HG03196 (cell line): ENCODE results near the gene COL27A1.

Experiments
- ATAC-seq: cut with Tn5 transposase; IDR thresholded peaks from one replicate; pipeline ENCODE4 v1.9.1; 2021; ENCODE audit not compliant: unreplicated experiment

Gene COL27A1

DNA sequence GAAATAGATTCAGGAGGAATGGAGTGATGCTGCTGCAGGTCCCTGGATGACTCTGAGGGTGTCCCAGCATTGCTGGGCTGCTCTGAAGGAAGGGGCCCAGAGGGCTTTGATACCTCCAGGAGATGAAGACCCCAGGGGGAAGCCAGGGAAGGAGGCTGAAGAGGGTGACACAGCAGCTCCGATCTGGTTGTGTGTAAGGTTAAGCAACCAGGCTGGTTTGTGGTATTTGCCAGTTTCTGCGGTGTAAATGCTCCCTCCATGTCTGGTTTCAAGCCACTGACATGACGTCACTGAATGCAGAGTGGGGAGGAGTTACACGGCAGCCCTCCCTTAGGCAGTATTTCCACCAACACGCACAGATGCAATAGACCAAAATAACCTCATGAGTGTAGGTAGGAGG, 127.6 kb downstream of the COL27A1 start:
- no peak for ATAC-seq

DNA sequence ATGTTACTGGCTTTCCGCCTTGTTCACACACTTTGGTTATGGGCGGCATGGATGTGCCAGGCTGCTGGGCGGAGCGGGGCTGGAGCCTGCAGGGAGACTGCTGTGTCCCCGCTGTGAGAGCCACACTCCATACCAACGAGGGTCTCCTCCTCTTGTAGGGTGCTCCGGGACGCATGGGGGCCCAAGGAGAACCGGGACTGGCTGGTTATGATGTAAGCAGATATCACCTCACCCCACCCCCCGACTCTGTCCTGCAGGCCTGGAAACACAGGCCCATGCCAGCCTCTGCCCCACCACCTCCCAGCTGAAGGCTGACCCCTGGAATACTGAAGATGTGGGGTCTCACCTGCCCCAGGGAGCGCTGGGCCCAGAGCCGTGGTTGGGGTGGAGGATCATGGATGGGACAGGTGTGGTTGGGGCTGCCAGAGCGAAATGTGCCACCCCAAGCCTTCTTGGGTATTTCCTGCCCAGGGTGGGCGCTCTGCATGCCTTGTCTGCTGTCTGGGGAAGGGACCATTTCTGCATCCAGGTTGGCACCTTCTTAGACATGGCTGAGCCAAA, 128.3 kb downstream of the COL27A1 start:
- ATAC-seq: no peak

DNA sequence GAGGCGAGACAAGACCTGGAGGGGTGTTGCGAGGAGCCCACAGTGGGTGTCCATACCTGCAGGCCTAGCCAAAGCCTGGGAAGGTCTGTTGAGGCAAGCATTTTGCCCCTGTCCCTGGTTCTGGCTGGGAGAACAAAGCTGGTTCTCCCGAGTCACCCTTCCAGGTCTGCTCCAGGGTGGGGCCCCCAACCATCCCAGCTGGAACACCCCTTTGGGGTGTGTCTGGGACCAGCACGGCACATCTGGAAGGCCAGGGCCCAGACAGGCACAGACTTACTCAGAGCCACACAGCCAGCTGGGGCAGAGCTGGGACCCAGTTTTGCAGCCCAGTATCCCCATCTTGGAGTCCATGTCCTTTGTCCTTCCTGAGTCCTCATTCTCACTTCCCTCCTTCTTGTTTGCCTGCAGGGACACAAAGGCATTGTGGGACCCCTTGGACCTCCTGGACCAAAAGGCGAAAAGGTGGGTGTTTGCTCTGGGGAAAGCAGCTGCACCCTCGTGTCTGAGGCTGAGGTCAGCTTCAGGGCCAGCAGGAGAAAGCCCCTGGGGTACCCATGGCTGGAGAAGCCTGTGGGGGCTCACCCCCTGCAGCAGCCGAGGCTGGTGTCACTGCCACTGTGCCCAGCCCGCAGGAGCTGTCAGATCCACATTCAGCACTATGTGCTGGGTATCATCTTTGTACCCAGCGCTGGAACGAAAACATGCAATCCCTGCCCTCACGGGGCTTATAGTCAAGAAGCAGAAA, 129.2 kb downstream of the COL27A1 start:
- ATAC-seq: no peak

DNA sequence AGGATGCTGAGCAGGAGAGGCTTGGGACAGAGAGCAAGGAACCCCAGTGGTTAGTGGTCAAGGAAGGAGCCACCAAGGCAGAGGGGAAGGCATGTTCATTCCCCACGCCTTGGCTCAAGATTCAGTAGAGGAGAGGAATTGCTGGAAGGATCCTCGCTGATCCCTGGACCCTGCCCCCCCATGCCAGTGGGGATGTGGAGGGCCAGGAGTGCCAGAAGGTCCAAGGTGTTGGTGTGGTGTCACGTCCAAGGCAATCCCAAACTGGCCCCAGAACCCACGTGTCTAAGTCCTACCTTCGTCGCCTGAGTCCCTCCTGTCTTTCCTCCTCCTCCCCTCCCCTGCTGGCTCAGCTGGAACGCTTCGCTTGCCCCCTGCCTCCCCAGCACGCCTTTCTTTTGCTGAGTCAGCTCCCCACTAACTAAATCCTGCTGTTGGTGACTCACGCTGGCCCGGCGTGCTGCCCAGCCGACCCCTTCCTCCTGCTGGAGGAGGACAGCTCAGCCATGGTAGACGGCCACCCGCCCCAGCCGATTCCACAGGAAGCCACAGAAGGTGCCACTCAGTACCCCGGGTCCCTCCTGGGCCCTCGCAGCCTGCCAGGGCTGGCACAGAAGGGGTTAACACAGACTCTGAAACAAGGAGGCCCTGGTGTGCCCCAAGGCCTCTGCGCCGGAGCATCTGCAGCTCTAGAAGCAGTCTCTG, 130.0 kb downstream of the COL27A1 start:
- no peak for ATAC-seq

DNA sequence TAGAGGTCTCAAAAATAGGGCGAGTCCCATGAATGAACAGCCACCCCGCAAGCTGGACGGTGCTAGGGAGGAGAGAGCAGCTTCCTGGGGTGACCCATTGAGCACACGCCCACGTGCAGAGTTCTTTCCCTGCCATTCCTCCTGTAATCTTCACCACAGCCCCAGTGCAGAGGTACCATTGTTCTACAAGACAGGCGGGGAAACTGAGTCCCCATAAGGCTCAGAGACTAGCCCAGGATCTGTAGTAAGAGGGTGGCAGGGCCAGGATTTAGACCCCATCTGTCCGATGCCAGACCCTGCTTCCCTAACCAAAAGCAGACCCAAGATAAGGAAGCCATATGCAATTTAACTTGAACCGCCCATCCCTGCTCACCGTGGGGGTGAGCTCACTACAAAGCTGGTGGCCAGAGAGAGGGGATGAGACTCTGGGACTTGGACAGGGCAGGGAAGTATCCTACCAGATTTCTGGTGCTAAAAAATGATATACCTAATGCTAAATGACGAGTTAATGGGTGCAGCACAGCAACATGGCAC, 130.9 kb downstream of the COL27A1 start:
- ATAC-seq: no peak

DNA sequence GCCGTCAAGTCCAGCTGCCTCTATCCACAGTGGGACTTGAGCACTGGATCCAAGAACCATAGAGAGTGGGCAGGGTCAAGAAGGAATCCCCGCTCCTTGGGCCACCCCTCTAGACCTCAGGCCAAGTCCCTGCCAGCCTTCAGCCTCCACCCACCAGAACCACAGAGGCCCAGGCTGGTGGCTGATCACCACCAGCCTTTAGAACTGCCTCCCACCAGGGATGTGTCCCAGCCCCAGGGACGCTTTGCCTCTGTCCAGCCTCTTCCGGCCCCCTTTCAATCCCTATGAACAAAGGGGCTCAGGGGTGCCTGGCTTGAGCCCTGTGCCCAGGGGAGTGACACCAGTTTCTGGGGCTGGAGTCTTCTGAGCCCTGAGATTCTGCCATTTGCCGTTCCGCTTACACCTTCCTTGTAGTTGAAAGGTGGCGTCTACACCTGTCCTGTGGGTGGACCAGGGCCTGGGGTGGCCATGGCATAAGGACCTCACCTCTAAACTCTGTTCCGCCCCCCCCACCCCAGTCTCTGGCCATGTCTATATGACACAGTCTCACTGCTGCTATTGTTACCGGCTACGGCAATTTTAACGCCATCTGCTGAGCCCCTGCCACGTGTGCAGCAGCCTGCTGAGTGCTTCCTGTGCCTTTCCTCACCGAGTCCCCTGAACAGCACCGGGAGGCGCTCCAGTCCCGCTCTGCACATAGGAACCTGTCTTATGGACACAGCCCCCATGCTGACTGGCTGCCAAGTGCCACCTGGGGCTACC, 131.8 kb downstream of the COL27A1 start:
- no peak for ATAC-seq

DNA sequence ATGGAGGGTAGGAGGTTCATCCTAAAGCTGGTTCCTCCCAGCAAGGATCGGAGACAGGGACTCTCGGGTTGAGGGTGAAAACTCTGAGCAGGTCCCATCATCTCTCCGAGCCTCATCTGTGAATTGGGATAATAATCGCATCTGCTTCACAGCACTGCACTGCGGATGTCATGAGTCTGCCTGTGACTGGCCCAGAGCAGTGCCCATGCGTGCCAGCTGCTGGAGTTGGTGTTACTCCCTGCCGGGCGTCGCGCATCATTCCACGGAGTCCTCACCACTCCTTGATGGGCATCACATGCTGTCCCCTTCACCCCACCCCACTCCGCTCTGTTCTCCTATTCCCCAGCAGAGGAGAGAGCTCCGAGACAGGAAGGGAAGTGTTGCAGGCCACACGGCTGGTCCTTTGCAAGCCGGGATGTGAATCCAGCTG, 132.4 kb downstream of the COL27A1 start:
- no peak for ATAC-seq

DNA sequence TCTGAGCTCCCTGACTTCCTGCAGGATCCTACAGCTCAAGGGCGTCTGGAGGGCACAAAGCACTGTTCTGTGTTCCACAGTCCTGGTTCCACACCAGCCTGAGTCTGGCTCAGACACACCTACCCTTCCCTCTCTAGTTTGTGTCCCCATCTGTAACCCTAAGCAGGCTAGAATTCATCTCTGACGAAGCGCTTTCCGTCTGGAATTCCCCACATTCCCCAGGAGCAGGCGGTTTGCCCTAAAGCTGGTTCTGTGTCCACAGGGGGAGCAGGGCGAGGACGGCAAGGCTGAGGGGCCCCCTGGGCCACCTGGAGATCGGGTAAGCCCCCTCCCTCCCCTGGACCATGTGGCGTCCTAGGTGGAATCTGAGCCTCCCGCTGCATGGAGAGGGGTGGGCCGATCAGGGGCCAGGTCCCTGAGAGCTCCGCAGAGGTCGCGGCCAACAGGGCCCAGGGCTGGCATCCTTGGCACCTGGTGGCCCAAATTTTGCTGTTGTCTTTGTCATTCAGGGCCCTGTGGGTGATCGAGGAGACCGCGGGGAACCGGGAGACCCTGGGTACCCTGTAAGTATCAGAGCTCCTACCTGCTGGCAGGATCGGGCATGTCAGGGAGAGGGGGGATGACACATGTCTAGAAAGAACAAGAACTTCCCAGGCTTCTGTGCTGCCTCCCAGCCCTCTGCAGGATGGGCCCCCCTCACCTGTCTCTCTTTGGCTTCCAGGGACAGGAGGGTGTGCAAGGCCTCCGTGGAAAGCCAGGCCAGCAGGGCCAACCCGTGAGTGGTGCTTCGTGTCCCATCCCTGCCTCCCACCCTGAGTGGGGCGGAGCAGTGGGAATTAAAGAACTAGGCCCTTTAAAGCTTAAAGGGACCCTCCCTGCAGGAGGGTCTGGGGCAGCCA, 133.1 kb downstream of the COL27A1 start:
- ATAC-seq: no peak

DNA sequence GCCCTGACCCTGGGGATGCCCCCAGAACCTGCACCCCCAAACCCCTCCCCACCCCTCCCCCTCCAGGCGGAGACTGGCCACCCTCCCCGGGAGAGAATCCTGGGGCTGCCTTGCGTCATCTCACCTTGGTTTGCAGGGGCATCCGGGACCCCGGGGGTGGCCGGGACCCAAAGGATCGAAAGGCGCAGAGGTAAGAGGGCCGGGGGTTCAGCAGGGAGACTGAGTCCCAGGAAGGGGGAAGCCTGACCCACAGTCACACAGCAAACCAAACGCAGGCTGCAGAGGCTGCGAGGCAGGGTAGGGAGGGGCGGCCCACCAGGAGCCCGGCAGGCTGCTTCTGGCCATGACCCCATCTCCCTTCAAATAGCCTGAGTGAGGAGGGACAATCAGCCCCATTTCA, 133.8 kb downstream of the COL27A1 start:
- no peak for ATAC-seq

DNA sequence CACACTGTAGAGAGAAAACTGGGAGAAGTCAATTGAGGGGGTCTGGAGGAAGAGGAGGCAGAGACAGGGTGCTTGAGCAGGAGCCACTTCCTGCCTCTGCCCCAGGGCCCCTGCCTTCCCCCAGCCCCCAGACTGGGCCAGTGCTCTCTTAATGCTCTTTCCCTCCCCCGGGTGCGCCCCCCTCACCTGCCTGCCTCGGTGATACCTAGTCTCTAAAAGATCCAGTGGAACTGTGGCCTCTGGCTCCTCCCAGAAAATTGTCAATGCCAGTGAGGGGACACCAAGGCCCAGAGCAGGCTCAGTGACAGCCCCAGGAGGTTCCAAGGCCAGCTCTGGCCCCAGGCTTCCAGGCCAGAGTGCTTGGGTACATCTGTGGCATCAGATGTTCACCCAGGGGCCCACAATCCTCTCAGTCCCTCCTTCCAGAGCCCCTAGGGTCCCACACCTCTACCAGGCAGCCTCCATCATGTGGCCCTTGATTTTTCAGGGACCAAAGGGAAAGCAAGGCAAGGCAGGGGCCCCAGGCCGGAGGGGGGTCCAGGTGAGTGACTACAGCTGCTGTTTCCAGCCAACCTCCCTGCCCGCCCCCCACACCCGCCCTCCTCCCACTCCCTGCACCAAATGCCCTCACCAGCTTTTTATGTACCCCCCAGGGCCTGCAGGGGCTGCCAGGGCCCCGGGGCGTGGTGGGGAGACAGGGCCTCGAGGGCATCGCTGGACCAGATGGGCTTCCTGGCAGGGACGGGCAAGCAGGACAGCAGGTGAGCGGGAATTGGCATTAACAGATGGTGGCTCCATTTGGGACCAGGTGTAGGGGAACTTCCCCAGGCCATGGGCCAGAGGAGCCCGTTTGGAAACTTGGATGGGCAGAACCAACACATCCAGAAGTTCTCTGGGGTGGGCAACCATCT, 134.5 kb downstream of the COL27A1 start:
- no peak for ATAC-seq

DNA sequence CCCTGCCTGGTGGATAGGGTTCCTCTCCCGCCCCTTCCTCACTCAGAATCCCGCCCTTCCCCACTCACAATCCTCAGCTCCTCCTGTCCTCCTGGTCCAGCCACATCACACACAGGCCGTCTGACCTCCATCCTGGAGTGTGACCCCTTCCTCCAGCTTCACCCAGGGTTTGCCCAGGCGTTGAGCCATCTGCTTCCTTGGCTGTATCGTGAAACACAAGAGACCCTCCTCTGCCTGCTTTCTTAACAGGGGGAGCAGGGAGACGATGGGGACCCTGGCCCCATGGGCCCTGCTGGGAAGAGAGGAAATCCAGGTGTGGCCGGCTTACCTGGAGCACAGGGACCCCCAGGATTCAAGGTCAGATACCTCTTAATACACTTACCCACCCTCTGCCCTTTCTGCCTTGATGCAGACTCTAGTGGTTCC, 135.2 kb downstream of the COL27A1 start:
- no peak for ATAC-seq

DNA sequence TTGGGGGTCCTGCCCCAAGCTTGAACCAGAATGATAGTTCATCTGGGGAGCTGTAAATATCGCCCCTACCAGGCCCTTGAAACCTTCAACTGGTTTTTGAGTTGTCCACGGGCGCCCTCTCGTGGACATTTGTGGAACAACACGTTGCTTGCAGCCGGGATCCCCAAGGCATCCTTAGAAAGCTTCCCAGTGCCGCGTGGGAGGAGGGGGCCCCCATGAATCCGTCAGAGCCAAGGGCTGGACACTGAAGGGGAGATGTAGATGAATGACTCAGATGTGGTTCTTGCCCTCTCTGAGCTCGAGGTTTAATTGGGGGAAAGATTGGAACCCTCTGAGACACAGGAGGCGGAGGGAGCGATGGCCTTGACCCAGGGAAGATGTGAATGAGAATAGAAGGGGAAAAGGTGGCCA, 135.7 kb downstream of the COL27A1 start:
- no peak for ATAC-seq

DNA sequence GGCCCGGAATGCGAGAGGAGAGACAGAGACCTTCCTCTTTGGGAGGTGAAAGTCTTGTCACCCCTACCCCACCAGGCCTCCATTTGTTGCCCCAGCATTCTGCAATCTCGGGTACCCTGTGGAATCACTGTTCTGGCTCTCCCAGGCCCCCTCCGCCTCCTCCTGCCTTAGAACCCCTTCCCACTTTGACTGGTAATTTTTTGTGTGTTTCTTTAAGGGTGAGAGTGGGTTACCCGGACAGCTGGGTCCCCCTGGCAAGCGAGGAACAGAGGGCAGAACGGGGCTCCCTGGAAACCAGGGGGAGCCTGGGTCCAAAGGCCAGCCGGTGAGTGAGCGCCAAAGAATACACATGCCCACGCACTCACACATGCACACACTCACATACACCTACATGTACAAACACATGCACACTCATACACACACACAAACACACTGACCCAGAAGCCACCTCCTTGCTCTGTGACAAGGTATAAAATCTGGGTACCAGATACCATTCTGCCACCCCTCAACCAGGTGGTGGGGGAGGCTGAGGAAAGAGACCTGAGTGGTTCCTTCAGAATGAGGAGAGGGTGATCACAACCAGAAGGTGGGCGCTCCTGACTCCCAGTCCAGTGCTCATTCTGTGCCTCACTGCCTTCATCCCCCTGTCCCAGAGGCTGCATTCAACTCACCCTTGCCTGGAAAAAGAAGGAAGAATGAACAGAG, 136.7 kb downstream of the COL27A1 start:
- ATAC-seq: no peak

DNA sequence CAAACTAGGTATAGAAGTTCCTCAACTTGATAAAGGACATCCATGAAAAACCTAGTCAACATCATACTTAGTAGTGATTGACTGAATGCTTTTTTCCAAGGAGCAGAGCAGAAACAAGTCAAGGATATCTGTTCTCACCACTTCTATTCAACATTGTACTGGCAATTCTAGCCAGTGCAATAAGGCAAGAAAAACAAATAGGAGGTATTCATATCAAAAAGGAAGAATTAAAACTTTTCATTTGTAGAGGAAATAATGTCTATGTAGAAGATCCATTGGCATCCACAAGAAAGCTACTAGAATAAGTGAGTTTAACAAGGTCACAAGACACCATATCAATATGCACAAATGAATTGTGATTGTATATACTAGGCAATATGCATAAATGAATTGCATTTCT, 139.3 kb downstream of the COL27A1 start:
- no peak for ATAC-seq

DNA sequence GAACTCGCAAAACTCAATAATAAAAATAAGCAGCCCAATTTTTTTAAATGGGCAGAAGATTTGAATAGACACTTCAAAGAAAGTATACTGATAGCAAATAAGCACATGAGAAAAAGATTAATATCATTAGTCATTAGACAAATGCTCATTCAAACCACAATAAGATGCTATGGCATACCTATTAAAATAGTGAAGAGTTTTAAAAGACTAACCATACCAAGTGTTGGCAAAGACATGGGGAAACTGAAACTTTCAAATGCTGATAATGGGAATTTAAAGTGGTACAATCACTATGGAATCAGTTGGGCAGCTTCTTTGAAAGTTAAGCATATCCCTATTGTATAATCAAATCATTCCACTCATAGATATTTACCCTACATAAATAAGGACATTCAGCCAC, 141.0 kb downstream of the COL27A1 start:
- no peak for ATAC-seq

DNA sequence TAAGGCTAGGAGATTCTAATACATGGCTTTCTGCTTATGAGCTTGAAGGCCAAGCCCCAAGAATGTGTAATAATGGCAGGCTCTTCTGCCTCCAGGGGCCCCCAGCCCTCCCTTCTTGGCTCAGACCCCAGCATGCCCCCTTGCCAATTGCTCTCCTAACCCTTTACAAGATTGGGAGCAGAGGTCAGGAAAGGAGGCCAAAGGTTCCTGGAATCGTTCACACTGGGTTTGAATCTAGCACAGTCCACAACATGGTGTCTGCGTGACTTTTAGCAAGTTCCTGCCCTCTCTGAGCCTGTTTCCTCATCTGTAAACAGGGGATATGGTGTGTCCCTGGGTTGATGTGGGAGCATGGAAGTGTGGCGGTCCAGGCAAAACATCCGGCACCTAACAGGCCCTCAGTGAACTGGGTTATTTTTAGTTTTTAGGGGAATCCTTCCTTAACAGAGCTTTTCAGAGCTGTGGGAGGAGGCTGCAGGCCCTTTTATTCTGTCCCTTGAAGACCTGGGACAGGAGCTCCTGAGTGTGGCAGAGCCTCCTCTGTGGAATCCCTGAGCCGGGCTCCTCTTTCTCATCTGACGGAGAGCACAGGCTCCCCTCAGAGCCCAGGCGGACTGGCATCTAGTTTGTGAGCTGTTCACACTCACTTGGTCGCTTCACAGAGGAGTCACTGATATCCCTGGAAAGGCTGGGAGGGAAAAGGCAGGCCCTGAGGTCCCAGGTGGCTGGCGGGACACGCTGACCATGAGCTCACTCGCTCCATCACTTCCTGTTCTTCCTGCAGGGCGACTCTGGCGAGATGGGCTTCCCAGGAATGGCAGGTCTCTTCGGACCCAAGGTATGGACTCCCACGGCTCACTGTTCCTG, 144.2 kb downstream of the COL27A1 start:
- ATAC-seq: no peak

DNA sequence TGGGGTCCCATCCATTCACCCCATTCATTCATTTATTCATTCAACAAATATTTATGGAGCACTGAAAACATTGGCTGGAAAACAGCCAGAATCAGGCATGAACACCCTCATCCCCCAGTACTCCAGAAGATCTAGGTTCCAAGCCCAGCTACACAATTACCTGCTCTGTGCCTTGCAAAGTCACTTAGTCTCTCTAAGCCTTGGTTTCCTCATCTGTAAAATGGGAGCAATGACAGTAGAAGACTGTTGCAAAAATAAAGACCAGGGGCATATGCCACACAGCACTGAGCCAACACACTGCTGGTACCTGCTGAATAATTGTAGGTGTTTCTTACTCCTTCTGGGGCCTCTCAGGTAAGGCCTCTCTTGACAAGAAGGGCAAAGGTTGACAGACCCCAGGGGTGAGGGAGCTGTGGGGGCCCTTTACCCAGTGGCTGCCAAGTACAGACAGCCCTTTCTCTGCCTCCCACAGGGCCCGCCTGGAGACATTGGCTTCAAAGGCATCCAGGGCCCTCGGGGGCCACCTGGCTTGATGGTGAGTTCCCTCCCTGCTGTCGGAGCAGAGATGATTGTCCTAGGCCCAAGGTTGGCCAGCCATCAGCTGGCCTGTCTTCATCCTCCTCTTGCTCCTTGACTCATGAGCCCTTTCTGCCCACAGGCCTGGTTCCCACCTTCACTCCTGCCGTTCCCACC, 145.0 kb downstream of the COL27A1 start:
- ATAC-seq: no peak
